GM20431 (cell line): ENCODE measurements around the gene SNRPA1.

Experiments used
- in situ Hi-C: fragments of 300-500 bp; cut with MseI, MboI; formaldehyde crosslinking; loops from one replicate; pipeline ENCODE4 v1.15.0; 2020; ENCODE audit warnings: low sequenced_read_pairs; ENCODE audit not compliant: unreplicated experiment

SNRPA1 gene

GRCh38 chr15:101322016-101322695 lies 27.1 kb upstream of the SNRPA1 start:
- in situ Hi-C loops = no loop called here

- in situ Hi-C loops = no loop called here
These were observed 25.5 kb upstream of the SNRPA1 start for GRCh38 chr15:101320501-101321052.

- in situ Hi-C loops = no loop called here
These were observed 23.8 kb upstream of the SNRPA1 start for GRCh38 chr15:101318839-101319238.

GRCh38 chr15:101318147-101318819 lies 23.2 kb upstream of the SNRPA1 start:
- in situ Hi-C loops = no loop called here

- in situ Hi-C loops = no loop called here
These were observed 22.4 kb upstream of the SNRPA1 start for GRCh38 chr15:101317336-101317872.

- in situ Hi-C loops = no loop called here
These were observed 21.5 kb upstream of the SNRPA1 start for GRCh38 chr15:101316529-101316928.

- in situ Hi-C loops = no loop called here
These were observed 20.7 kb upstream of the SNRPA1 start for GRCh38 chr15:101315736-101316135.

GRCh38 chr15:101314336-101315125 lies 19.5 kb upstream of the SNRPA1 start:
- in situ Hi-C loops = no loop called here

GRCh38 chr15:101313041-101313761 lies 18.2 kb upstream of the SNRPA1 start:
- in situ Hi-C loops = no loop called here

- in situ Hi-C loops = no loop called here
These were observed 15.5 kb upstream of the SNRPA1 start for GRCh38 chr15:101310508-101310907.

- in situ Hi-C loops = no loop called here
These were observed 15.1 kb upstream of the SNRPA1 start for GRCh38 chr15:101310161-101310480.

- in situ Hi-C loops = no loop called here
These were observed 14.6 kb upstream of the SNRPA1 start for GRCh38 chr15:101309436-101310160.

GRCh38 chr15:101308604-101309435 lies 13.8 kb upstream of the SNRPA1 start:
- in situ Hi-C loops = no loop called here

GRCh38 chr15:101307897-101308603 lies 13.0 kb upstream of the SNRPA1 start:
- in situ Hi-C loops = no loop called here

- in situ Hi-C loops = no loop called here
These were observed 12.2 kb upstream of the SNRPA1 start for GRCh38 chr15:101307048-101307896.

- in situ Hi-C loops = no loop called here
These were observed 11.4 kb upstream of the SNRPA1 start for GRCh38 chr15:101306341-101307047.
